ENCODE results near the gene SPSB1.

Gene SPSB1

GRCh38 chr1:9356829-9357466 is 64.3 kb downstream of the SPSB1 start:
- TF ChIP-seq, protein P1, sequence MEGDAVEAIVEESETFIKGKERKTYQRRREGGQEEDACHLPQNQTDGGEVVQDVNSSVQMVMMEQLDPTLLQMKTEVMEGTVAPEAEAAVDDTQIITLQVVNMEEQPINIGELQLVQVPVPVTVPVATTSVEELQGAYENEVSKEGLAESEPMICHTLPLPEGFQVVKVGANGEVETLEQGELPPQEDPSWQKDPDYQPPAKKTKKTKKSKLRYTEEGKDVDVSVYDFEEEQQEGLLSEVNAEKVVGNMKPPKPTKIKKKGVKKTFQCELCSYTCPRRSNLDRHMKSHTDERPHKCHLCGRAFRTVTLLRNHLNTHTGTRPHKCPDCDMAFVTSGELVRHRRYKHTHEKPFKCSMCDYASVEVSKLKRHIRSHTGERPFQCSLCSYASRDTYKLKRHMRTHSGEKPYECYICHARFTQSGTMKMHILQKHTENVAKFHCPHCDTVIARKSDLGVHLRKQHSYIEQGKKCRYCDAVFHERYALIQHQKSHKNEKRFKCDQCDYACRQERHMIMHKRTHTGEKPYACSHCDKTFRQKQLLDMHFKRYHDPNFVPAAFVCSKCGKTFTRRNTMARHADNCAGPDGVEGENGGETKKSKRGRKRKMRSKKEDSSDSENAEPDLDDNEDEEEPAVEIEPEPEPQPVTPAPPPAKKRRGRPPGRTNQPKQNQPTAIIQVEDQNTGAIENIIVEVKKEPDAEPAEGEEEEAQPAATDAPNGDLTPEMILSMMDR (conservative IDR thresholded peaks at IDR 0.05; ENCODE audit: low read depth, low read length) = no peak
- no peak overlapping the region for H3K4me3 ChIP-seq (ENCODE audit: low read length)
- no peak for DNase-seq (ENCODE audit: low read depth)

DNA sequence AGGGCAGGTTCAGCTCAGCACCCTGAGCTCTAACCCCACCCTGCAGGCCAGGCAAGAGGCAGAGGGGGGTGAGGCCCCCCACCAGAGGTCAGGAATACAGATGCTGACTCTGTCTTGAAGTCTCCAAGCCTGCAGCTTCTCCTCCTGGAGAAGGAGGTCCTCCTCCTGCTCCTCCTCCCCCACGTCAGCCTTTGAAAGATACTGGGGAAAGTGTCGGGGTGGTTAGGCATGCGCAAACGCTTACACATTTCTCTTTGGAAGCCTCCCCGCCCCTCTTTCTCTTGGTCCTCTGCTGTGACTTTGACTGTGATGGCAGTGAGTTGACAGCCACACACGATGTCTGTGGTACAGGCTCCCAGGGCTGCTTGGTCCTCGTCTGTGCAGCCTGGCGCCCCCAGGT is 65.3 kb downstream of the SPSB1 start:
- no peak for DNase-seq (ENCODE audit: low read depth)
- no peak overlapping the region for H3K4me3 ChIP-seq (ENCODE audit: low read length)
- TF ChIP-seq, protein P1 (conservative IDR thresholded peaks at IDR 0.05; ENCODE audit: low read depth, low read length) = no peak

DNA sequence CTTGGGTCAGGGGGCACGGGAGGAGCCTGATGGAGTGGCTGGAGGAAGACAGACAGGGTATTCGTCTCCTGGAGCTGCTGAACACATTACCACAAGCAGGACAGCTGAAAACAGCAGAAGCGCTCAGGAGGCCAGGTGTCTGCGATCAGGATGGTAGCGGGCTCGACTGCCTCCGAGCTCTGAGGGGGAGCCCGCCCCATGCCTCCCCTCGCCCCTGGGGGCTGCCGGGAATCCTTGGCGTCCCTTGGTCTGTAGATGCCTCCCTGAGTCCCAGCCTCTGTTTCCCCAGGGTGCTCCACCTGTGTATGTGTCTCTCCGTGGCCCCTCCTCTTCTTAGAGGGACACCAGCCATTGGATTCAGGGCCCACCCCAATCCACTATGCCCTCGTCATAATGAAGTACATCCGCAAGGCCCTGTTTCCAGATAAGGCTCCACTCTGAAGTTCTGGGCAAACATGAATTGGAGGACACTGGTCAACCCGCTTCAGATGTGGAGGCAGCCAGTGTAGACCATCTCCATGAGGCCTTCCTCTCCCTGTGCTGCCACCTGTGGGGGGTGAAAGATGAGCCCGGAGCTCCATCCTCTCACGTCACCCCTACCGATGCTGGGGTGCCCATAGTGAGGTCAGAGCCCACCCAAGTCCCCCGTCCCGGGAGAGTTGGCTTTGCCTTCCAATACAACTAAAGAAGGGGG is 67.8 kb downstream of the SPSB1 start:
- TF ChIP-seq, protein P1 (conservative IDR thresholded peaks at IDR 0.05; ENCODE audit: low read depth, low read length) = no peak
- H3K4me3 ChIP-seq (ENCODE audit: low read length) = no peak overlapping the region
- no peak for DNase-seq (ENCODE audit: low read depth)

DNA sequence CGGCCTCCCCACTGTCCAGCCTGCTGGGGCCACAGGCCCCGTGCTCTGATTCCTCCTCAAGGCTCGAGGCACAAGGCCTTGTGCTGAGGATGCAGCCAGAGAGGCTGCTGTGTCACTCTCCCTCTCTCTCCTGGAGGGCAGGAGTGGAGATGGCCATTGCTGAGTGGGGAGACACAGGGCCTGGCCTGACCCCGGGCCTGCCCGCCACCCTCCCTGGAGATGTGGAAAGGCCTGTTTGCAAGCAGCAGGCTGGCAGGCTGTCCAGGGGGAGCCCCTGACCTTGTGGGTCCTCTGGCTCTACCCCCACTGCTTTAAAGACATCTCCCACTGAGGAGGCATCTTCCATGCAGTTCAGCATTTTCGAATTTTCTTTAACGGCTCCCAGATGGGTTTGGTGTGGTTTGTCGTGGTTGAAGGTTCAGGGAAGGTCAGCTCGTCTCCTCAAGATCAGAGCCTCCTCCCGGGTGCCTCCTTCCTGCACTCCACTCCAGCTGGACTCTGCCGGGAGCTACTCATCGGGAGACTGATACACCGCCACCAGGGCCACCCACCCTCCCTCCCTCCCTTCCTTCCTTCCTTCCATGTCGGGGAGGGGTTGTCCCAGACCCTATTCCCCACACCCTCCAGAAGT is 69.1 kb downstream of the SPSB1 start:
- no peak overlapping the region for H3K4me3 ChIP-seq (ENCODE audit: low read length)
- no peak for DNase-seq (ENCODE audit: low read depth)
- TF ChIP-seq, protein P1 (conservative IDR thresholded peaks at IDR 0.05; ENCODE audit: low read depth, low read length) = no peak

DNA sequence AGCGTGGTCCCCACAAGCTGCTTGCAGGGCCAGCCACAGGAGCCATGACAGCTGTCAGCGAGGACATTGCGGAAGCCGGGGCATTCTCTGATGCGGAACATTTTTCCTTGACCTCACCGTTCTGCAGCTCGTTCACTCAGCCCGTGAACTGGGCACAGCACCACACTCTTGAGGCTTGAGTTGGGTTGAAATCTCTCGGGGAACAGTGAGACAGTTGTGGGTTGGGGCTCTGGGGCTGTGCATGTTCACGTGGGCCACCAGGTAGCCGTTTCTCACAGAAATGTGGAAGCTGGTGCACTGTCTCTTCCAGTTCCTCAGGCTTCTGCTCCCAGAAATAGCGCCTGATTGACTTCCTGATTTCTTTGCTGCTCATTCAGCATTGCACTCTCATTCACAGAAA is 69.8 kb downstream of the SPSB1 start:
- no peak overlapping the region for H3K4me3 ChIP-seq (ENCODE audit: low read length)
- DNase-seq (ENCODE audit: low read depth) = no peak
- TF ChIP-seq, protein P1 (conservative IDR thresholded peaks at IDR 0.05; ENCODE audit: low read depth, low read length) = no peak

- DNase-seq (ENCODE audit: low read depth) = no peak
- TF ChIP-seq, protein P1 (conservative IDR thresholded peaks at IDR 0.05; ENCODE audit: low read depth, low read length) = no peak
- H3K4me3 ChIP-seq (ENCODE audit: low read length) = no peak overlapping the region
Measured at GRCh38 chr1:9363061-9363471, 70.4 kb downstream of the SPSB1 start.
